ENCODE measurements around the gene HOXC10.

Gene HOXC10

DNA sequence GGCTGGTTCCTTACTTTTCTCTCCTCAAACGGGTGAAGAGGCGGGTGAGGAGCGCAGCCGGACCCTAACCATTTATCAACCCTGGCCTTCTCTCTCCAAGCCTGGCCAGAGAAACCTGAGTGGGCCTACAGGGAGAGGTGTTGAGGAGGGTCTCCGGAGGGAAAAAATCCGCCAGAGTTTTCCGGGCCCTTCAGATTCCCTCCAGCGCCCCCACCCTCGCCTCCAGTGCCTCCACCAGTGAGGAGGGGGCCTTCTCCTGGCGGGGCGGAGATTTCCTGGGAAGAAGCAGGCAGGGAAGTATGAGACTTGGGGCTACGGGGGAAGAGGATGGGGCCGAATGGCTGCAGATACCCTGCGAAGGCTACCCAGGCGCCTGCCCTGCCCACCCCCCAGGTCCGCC, 46.5 kb downstream of the HOXC10 start:
- no peak overlapping the region for H3K27ac ChIP-seq
- TF ChIP-seq, protein P1, sequence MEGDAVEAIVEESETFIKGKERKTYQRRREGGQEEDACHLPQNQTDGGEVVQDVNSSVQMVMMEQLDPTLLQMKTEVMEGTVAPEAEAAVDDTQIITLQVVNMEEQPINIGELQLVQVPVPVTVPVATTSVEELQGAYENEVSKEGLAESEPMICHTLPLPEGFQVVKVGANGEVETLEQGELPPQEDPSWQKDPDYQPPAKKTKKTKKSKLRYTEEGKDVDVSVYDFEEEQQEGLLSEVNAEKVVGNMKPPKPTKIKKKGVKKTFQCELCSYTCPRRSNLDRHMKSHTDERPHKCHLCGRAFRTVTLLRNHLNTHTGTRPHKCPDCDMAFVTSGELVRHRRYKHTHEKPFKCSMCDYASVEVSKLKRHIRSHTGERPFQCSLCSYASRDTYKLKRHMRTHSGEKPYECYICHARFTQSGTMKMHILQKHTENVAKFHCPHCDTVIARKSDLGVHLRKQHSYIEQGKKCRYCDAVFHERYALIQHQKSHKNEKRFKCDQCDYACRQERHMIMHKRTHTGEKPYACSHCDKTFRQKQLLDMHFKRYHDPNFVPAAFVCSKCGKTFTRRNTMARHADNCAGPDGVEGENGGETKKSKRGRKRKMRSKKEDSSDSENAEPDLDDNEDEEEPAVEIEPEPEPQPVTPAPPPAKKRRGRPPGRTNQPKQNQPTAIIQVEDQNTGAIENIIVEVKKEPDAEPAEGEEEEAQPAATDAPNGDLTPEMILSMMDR (conservative IDR thresholded peaks at IDR 0.05), result no peak

DNA sequence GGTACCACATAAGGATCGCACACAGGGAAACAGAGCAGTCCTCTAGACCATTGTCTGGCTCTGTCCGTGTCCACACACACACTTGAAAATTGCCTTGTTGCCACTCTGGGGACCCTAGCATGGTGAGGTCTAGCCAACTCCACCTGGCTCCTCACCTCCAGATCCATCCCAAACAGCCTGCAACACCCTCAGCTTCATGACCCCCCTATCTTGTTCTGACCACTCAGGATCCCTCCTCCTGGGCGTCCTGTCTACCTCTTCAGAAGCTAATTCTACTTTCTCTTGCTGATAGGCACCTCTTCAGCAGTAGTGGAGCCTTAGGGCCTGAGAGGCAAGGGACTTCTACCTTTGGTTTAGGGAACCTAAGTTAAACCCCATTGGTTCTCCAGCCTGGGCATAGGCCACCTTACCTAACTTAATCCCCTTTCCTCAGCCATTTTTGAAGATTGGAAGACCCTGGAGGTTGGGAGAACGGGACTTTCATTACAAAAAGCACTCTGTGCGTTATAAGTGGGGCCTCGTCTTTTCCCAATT, 47.2 kb downstream of the HOXC10 start:
- TF ChIP-seq, protein P1 (conservative IDR thresholded peaks at IDR 0.05), result no peak; the same call in 1 of the 2 replicates
- H3K27ac ChIP-seq, result peak overlapping the region; percentile 97; the same call in 1 of the 2 replicates

DNA sequence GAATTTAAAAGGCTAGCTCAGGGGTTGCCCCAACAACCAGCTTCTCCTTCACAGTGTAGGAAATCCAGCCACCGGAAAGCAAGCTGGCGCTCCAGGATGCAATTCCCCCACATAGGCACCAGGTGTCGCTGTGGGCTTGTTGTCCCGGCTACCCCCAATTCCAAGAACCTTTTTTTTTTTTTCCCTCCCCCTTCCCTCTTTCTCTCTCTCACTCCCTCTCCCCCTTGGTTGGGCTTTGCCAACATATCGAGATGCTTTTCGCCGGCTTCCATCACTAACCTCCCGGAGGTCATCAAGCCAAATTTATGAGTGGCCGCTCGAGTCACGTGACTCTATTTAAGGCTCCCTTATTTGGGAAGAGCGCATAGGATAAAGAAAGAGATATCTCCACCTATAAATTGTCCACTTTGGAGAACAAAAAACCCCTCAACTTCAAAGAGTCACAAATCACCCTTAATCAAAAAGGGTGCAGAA, 47.7 kb downstream of the HOXC10 start, which contains the start of gene HOXC5:
Gene HOXC5, plus strand, starts transcription at position 424 of the 474 bp plus-strand sequence. CDS start 73 bp downstream, outside the sequence.
- H3K27ac ChIP-seq, result peak within 1 kb of the TSS; percentile 97
- TF ChIP-seq, protein P1 (conservative IDR thresholded peaks at IDR 0.05), result peak; percentile 98

DNA sequence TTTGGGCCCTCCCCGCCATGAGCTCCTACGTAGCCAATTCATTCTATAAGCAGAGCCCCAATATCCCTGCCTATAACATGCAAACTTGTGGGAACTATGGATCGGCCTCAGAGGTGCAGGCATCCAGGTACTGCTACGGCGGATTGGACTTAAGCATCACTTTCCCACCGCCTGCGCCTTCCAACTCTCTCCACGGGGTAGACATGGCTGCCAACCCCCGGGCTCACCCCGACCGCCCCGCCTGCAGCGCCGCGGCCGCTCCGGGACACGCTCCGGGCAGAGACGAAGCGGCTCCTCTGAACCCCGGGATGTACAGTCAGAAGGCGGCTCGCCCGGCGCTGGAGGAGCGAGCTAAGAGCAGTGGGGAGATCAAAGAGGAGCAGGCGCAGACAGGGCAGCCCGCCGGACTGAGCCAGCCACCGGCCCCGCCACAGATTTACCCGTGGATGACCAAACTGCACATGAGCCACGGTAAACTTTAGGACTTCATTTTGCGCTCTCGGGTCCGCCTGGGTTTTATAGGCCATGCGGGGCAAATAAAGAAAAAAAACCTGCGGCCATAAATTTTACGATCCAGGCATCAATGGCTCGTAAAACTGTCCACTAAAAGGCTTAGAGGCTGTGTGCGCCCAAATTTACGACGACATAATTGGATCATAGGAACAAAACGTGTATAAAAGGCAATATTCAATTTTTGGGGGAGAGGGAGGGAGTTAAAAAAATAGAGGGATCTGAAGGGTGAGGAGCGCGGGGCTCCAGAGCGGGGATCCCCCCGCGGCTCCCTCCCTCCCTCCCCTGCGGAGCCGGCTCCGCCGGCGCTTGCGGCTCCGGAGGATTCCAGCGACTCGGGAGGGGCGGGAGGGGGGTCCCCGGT, 48.4 kb downstream of the HOXC10 start:
- peak overlapping the region; percentile 97 for H3K27ac ChIP-seq
- TF ChIP-seq, protein P1 (conservative IDR thresholded peaks at IDR 0.05), result no peak

DNA sequence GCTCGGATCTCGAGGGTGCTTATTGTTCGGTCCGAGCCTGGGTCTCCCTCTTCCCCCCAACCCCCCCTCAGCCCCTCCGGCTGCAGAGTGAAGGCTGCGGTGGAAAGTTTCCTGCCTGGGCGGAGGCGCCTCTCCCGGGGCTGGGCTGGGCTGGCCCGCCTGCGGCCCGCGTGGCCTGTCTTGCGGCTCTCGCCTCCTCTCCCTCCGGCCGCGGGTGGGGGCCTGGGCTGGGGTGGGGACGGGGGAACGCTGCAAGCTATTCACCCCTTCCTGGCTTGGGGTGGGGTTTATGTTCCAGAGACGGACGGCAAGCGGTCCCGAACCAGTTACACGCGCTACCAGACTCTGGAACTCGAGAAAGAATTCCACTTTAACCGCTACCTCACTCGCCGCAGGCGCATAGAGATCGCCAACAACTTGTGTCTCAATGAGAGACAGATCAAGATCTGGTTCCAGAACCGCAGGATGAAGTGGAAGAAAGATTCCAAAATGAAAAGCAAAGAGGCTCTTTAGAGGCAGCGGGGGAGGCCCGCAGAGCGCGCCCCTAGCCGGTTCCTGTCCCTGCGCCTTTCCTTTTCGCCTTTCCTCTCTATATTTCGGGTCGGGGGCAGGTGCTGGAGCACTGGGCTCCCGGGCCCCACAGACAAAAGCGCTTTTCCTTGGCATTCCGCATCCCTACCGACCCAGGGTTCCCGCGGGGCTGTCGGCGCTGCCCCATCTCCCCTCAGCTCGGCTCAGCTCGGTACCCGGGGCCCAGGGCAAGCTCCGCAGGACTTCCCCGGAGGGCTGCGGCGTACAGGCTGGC, 49.2 kb downstream of the HOXC10 start:
- H3K27ac ChIP-seq, result peak overlapping the region; percentile 97
- TF ChIP-seq, protein P1 (conservative IDR thresholded peaks at IDR 0.05), result no peak

DNA sequence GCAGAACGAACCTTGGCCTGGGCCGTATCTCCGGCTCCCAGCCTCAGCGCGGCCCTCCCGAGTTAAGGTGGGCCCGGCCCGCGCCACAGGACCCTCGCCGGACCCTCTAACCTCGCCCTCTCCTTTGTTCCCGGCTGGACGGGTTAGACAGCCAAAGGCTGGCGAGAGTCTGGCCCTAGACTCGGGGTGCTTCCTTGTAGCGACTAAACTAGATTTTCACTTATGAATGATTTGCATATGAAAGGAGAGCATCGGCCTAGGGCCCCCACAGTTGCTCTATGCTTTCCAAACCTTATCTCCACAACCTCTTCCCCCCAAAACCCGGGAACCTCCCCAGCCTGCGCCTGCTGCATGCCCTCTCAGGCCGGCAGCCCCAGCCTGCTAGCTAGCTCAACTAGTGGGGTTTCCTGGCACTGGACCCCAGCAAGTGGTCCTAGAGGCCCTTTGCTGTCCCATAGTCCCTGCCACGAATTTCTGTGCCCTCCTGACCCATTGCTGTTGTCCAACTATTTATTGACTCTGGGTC, 49.9 kb downstream of the HOXC10 start:
- TF ChIP-seq, protein P1 (conservative IDR thresholded peaks at IDR 0.05), result no peak
- H3K27ac ChIP-seq, result peak overlapping the region; percentile 97
